Epithelial cell of esophagus (primary cell): ENCODE measurements around the gene FAM124B.

Source experiments
- DNase-seq: peaks from one replicate; pipeline ENCODE4 v3.0.0; 2010; ENCODE audit warnings: low read depth
- H3K4me3 ChIP-seq: 2 replicates; pipeline ENCODE4 v1.5.1; 2011; ENCODE audit warnings: mild to moderate bottlenecking, low read length, control low read depth
- CTCF ChIP-seq: IDR thresholded peaks from 2 replicates; pipeline ENCODE4 v1.5.1; 2011; ENCODE audit warnings: low read depth, mild to moderate bottlenecking, low read length, control low read depth, inconsistent platforms; ENCODE audit not compliant: insufficient read depth; ENCODE audit errors: missing control alignments

FAM124B gene

GRCh38 chr2:224343226-224343625, 58.7 kb downstream of the FAM124B start:
- no peak for TF ChIP-seq CTCF
- no peak overlapping the region for H3K4me3 ChIP-seq
- no peak for DNase-seq

GRCh38 chr2:224335991-224336390, 65.9 kb downstream of the FAM124B start:
- DNase-seq, result no peak
- no peak overlapping the region for H3K4me3 ChIP-seq
- TF ChIP-seq CTCF, result no peak

GRCh38 chr2:224334726-224335125, 67.2 kb downstream of the FAM124B start:
- no peak for TF ChIP-seq CTCF

GRCh38 chr2:224333726-224334482, 68.0 kb downstream of the FAM124B start:
- TF ChIP-seq CTCF, result no peak
- no peak overlapping the region for H3K4me3 ChIP-seq
- DNase-seq, result peak; percentile 13

More at GRCh38 chr2:224334726-224335125, 67.2 kb downstream of the FAM124B start:
- DNase-seq, result no peak
- no peak overlapping the region for H3K4me3 ChIP-seq

- no peak for TF ChIP-seq CTCF
- no peak overlapping the region for H3K4me3 ChIP-seq
- no peak for DNase-seq
These were observed 70.2 kb downstream of the FAM124B start for GRCh38 chr2:224331698-224332097.

GRCh38 chr2:224328798-224329197, 73.1 kb downstream of the FAM124B start:
- TF ChIP-seq CTCF, result no peak
- H3K4me3 ChIP-seq, result no peak overlapping the region
- DNase-seq, result peak; percentile 14
